GM12891 (cell line): ENCODE data around the gene MYMK.
"Not testable (repeated sequence)": the region's sequence is repeated elsewhere in the genome, so short reads cannot be mapped to it uniquely, and the experiment has no call there.

Experiments used
- DNase-seq: peaks from one replicate; pipeline ENCODE4 v3.0.0; 2011; ENCODE audit warnings: low spot score; ENCODE audit not compliant: insufficient read length
- FAIRE-seq: peaks from 2 replicates; lab custom pipeline; 2011; peaks lifted over from hg19 to GRCh38; lab: Jason Lieb, UNC
- PAX5 ChIP-seq: IDR thresholded peaks from 2 replicates; pipeline ENCODE4 v1.6.1; 2011; ENCODE audit warnings: low read length, moderate library complexity, mild to moderate bottlenecking; ENCODE audit not compliant: insufficient read depth, severe bottlenecking
- POLR2A ChIP-seq: IDR thresholded peaks from 2 replicates; pipeline ENCODE4 v1.6.1; 2011; ENCODE audit warnings: low read depth, low read length, control low read depth
- POLR2AphosphoS5 ChIP-seq: IDR thresholded peaks from 2 replicates; pipeline ENCODE4 v1.6.1; 2011; ENCODE audit warnings: low read depth, low read length, control low read depth
- POU2F2 ChIP-seq: IDR thresholded peaks from 2 replicates; pipeline ENCODE4 v1.6.1; 2011; ENCODE audit warnings: low read depth, mild to moderate bottlenecking, control low read depth, low read length, moderate library complexity
- SPI1 ChIP-seq: IDR thresholded peaks from 2 replicates; pipeline ENCODE4 v1.6.1; 2011; ENCODE audit warnings: low read depth, low read length, control low read depth
- TAF1 ChIP-seq: IDR thresholded peaks from 2 replicates; pipeline ENCODE4 v1.6.1; 2011; ENCODE audit warnings: low read depth, low read length, control low read depth

The MYMK gene

DNA sequence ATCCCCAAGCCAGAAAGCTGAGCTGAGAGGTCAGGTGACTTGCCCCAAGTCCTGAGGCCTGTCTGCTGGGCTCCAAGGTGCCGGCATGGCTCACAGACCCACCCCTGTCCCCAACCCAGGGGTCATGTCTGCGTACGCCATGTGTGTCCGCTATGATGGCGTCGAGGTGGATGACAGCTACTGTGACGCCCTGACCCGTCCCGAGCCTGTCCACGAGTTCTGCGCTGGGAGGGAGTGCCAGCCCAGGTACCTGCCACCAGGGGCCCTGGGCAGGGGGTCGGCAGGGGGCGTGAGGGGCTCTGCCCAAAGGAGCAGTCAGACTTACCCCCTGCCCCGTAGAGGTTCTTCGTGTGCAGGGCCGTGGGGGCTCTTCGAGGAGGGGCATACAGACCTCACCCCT is 42.1 kb upstream of the MYMK start:
- DNase-seq (no peak), FAIRE-seq (no peak)
- TF ChIP-seq TAF1 (no peak), SPI1 (no peak), PAX5 (no peak), POLR2A (no peak), POLR2AphosphoS5 (no peak), POU2F2 (no peak)

DNA sequence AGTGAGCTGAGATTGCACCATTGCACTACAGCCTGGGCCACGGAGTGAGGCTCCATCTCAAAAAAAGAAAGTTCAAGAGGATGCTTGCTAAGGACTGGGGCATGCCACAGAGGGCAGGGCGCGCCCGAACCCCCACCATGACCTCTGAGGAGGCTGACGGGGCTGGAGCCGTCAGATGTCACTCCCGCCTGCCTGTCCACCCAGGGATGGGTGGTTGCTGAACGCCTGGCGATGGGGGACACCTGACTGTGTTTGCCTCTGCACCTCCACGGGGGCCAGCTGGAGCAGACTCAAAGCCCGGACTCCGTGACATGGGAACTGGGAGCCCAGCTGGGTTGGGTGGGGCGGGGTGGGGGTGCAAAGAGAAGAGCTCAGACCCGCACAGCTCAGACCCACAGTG is 41.6 kb upstream of the MYMK start:
- TF ChIP-seq POLR2A, result no peak
- TF ChIP-seq POLR2AphosphoS5, result no peak
- no peak for TF ChIP-seq PAX5
- no peak for TF ChIP-seq TAF1
- TF ChIP-seq POU2F2, result no peak
- TF ChIP-seq SPI1, result no peak

DNA sequence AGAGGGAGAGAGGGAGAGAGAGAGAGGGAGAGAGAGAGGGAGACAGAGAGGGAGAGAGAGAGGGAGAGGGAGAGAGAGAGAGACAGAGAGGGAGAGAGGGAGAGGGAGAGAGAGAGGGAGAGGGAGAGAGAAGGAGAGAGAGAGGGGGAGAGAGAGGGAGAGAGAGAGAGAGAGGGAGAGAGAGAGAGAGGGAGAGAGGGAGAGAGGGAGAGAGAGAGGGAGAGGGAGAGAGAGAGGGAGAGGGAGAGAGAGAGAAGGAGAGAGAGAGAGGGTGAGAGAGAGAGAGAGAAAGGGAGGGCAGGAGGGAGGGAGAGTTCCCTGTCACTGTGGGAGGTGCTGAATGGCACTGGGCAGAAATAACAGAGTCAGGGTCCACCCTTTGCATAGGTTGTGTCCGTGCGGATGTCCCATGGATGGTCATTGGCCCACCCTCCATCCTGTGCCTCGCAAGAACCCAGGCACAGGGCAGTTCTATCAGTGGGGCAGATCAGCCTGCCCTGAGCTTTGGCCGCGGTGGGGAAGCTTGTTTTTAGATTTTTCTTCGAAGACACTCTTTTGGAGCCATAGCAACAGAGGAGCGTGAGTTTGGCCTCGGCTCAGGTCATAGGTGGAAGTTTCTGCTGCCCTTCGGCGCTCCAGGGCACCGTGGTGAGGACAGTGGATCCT is 39.8 kb upstream of the MYMK start:
- DNase-seq, result no peak
- TF ChIP-seq PAX5, result no peak
- no peak for TF ChIP-seq SPI1
- no peak for TF ChIP-seq POLR2AphosphoS5
- no peak for FAIRE-seq

More for the DNA sequence above, 41.6 kb upstream of the MYMK start:
- no peak for FAIRE-seq
- DNase-seq, result no peak

DNA sequence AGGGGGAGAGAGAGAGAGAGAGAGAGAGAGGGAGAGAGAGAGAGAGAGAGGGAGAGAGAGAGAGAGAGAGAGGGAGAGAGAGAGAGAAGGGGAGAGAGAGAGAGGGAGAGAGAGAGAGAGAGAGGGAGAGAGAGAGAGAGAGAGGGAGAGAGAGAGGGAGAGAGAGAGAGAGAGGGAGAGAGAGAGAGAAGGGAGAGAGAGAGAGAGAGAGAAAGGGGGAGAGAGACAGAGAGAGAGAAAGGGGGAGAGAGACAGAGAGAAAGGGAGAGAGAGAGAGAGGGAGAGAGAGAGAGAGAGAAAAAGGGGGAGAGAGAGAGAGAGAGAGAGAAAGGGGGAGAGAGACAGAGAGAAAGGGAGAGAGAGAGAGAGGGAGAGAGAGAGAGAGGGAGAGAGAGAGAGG is 39.1 kb upstream of the MYMK start:
- not testable (repeated sequence) for DNase-seq, FAIRE-seq

DNA sequence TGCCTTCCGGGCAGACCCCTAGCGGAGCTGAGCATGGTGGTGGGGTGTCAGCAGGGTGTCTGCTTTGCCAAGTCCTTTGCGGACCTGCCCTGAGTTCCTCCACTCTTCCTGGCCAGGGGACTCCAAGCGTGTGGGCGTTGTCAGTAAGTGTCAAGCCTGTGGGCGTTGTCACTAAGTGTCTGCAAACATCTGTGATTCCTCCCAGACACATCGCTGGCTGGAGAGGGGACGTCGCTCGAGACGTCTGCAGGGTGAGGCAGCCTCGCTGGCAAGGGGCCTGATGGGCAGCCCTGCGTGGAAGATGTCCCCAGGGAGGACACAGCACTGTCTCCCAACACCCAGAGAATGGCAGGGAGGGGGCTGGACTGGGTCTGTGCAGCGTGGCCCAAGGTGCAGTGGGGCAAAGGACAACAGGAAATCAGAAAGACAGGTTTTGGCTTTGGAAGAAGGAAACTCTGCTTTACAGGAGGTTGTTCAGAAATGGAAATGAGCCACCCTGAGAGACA is 38.6 kb upstream of the MYMK start:
- TF ChIP-seq POLR2AphosphoS5 (no peak), TAF1 (no peak), SPI1 (no peak), PAX5 (no peak), POU2F2 (no peak), POLR2A (no peak)
- no peak for FAIRE-seq
- DNase-seq, result no peak

DNA sequence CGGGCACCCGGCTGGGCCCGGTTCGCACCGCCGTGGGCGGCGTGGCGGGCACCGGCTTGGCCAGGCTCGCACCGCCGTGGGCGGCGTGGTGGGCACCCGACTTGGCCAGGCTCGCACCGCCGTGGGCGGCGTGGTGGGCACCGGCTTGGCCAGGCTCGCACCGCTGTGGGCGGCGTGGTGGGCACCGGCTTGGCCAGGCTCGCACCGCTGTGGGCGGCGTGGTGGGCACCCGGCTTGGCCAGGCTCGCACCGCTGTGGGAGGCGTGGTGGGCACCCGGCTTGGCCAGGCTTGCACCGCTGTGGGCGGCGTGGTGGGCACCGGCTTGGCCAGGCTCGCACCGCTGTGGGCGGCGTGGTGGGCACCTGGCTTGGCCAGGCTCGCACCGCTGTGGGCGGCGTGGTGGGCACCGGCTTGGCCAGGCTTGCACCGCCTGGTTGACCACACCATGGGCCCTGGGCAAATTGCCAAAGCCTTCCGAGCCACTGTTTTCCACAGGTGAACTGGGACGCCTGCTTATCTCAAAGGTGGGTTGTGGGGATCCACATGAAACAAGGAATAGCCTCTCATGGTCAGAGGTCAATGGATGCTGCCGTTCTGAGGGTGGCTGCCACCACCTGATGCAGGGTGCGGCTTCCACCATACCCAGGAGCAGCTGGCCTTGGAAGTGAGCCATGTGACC is 38.0 kb upstream of the MYMK start:
- DNase-seq (no peak), FAIRE-seq (no peak)
- TF ChIP-seq TAF1 (no peak), POLR2AphosphoS5 (no peak), SPI1 (no peak), POLR2A (no peak), PAX5 (no peak), POU2F2 (no peak)

DNA sequence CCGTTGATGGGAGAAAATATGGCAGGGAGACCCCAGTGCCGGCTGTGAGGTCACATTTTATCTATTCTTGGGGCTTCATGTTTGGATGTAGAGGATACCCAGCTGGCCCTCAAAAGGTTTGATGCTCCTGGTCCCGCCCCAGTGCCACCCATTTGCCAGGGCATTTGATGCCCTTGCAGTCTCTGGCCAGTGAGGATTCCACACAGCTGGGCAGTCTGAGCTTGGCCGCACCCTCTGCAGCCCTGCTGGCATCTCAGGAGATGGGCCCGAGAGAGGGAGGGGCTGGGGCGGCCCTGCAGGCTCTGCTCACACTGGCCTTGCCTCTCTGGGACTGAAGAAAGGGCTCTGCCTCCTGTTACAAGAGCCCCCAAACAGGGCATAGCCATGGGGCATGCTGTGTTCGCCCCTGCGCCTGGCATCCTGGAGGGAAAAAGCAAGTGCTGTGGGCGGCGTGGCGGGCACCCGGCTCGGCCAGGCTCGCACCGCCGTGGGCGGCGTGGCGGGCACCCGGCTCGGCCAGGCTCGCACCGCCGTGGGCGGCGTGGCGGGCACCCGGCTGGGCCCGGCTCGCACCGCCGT is 37.3 kb upstream of the MYMK start:
- DNase-seq, result no peak
- TF ChIP-seq POU2F2 (no peak), TAF1 (no peak), POLR2A (no peak), POLR2AphosphoS5 (no peak)
- FAIRE-seq, result no peak

DNA sequence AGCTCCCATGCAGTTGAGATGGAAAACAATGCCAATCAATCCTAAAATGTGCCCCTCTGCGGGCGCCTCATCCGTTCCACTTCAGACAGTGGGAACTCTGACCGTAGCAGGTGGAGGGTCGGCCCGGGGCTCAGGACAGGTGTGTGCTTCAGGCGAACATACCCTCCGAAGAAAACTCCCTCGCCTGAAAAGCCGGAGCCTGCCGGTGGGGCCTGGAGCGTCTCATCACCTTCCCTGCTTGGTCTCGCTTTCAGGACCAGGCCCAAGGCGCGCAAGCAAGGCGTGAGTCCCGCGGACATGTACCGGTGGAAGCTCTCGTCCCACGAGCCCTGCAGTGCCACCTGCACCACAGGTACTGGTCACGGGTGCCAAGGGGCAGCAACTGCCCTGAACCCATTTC is 36.2 kb upstream of the MYMK start:
- no peak for FAIRE-seq
- TF ChIP-seq POU2F2 (no peak), TAF1 (no peak), PAX5 (no peak), SPI1 (no peak), POLR2A (no peak), POLR2AphosphoS5 (no peak)

DNA sequence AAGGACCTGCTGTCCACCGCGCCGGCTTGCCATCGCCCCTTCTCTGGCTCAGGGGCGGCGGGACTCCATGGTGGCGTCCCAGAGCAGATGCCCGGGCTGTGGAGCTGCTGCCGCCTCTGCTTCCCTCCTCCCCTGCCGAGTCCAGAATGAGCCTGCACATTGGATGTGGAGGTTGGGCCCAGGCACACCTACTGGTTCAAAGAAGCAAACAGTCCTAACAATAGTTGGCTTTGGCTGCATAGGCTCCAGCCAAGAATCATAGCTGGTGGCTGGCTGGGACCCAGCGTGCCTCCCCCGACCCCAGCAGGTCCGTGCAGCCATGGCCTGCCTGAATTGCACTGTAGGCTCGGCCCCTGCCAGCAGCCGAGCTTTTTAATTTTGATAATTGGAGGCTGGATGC is 35.6 kb upstream of the MYMK start:
- DNase-seq, result no peak
- TF ChIP-seq POLR2A, result no peak
- TF ChIP-seq PAX5, result no peak
- TF ChIP-seq POU2F2, result no peak
- TF ChIP-seq POLR2AphosphoS5, result no peak
- TF ChIP-seq TAF1, result no peak
- no peak for TF ChIP-seq SPI1
- no peak for FAIRE-seq

More for the DNA sequence above, 36.2 kb upstream of the MYMK start:
- DNase-seq, result no peak
